Suprapubic skin (tissue), 4 donors: ENCODE measurements around the gene DTYMK. TPM values are rescaled to one million over a fixed set of nuclear protein-coding genes. Genes with fewer than 3 reads are reported as not detected.

ENCODE experiments used
- DNase-seq, 2 donors: peaks; one replicate each; pipeline ENCODE4 v3.0.0-alpha.2; 2019; ENCODE audit warnings: low spot score in 2 of 2
- H3K27ac ChIP-seq: fragments of 200-600 bp; sonication (generic); one replicate; pipeline ENCODE4 v1.5.1; 2019
- H3K27me3 ChIP-seq: fragments of 200-600 bp; sonication (generic); one replicate; pipeline ENCODE4 v1.5.1; 2019
- H3K36me3 ChIP-seq: fragments of 200-600 bp; sonication (generic); one replicate; pipeline ENCODE4 v1.5.1; 2019
- H3K4me1 ChIP-seq: fragments of 200-600 bp; sonication (generic); one replicate; pipeline ENCODE4 v1.5.1; 2019
- H3K4me3 ChIP-seq: fragments of 200-600 bp; sonication (generic); one replicate; pipeline ENCODE4 v1.5.1; 2019; ENCODE audit warnings: mild to moderate bottlenecking
- H3K9me3 ChIP-seq: fragments of 200-600 bp; sonication (generic); one replicate; pipeline ENCODE4 v1.5.1; 2019
- CTCF ChIP-seq, 2 donors: fragments of 200-600 bp in 1 of 2; fragments of 450-650 bp in 1 of 2; sonication (generic) in 1 of 2; IDR thresholded peaks; one replicate each; pipeline ENCODE4 v1.5.1; 2016 to 2019; ENCODE audit warnings: antibody characterized with exemption in 2 of 2, mild to moderate bottlenecking in 1 of 2, moderate library complexity in 1 of 2
- EP300 ChIP-seq: sonication (generic); formaldehyde crosslinking; IDR thresholded peaks from one replicate; pipeline ENCODE4 v1.6.1; 2017; ENCODE audit warnings: antibody characterized with exemption
- POLR2A ChIP-seq, 2 donors: fragments of 450-650 bp; IDR thresholded peaks; one replicate each; pipeline ENCODE4 v1.6.1; 2017; ENCODE audit warnings: antibody characterized with exemption in 2 of 2, mild to moderate bottlenecking in 2 of 2, moderate library complexity in 2 of 2
- POLR2AphosphoS5 ChIP-seq, 3 donors: sonication (generic); formaldehyde crosslinking; IDR thresholded peaks; one replicate each; pipeline ENCODE4 v1.6.1; 2017; ENCODE audit warnings: antibody characterized with exemption in 3 of 3
- WGBS: methylation state at CpG from one replicate; pipeline ENCODE4 v1.1.5; 2018; 5-methylcytosine and 5-hydroxymethylcytosine counted together
- total RNA-seq, 4 donors: library from RNA; depleted of rRNA; stranded (reverse); fragments of >200 nt; gene quantifications; one replicate each; pipeline ENCODE4 v1.1.0, GENCODE V29; 2016

The DTYMK gene
- total RNA-seq, 4 donors from 2014 or later: 14.6 to 29.1 (median 18.2) TPM

- Histone ChIP-seq H3K9me3 (no peaks in the 10 kb centered on the region), H3K36me3 (peaks cover 46% of the 10 kb centered on the region), H3K27me3 (no peaks in the 10 kb centered on the region), H3K4me3 (no peak overlapping the region), H3K4me1 (no peaks in the 10 kb centered on the region), H3K27ac (no peak overlapping the region)
- no peak for DNase-seq
- TF ChIP-seq CTCF (IDR thresholded peaks at IDR 0.05) (no peak), POLR2A (IDR thresholded peaks at IDR 0.05) (no peak), POLR2AphosphoS5 (IDR thresholded peaks at IDR 0.05) (no peak), EP300 (no peak)
- WGBS: 90% methylated on average over 14 of the region's 16 CpGs
Measured at GRCh38 chr2:241726459-241726858, 39.8 kb upstream of the DTYMK start.

GRCh38 chr2:241724975-241725870 lies 38.6 kb upstream of the DTYMK start:
- 96% methylated on average over 52 of the region's 76 CpGs for WGBS
- H3K36me3 ChIP-seq: peaks cover 58% of the 10 kb centered on the region
- no peaks in the 10 kb centered on the region for H3K27me3 ChIP-seq
- no peak overlapping the region for H3K4me3 ChIP-seq
- TF ChIP-seq CTCF (IDR thresholded peaks at IDR 0.05) (no peak), POLR2A (IDR thresholded peaks at IDR 0.05) (no peak), POLR2AphosphoS5 (IDR thresholded peaks at IDR 0.05) (no peak), EP300 (no peak)
- no peaks in the 10 kb centered on the region for H3K4me1 ChIP-seq
- H3K9me3 ChIP-seq: no peaks in the 10 kb centered on the region
- H3K27ac ChIP-seq: no peak overlapping the region
- no peak for DNase-seq

- 94% methylated on average over 30 of the region's 41 CpGs for WGBS
Measured at GRCh38 chr2:241724259-241724974, 37.8 kb upstream of the DTYMK start.

GRCh38 chr2:241722896-241723454 lies 36.4 kb upstream of the DTYMK start:
- DNase-seq: no peak
- Histone ChIP-seq H3K4me3 (no peak overlapping the region), H3K27me3 (no peaks in the 10 kb centered on the region), H3K4me1 (no peaks in the 10 kb centered on the region), H3K9me3 (no peaks in the 10 kb centered on the region), H3K36me3 (peaks cover 80% of the 10 kb centered on the region), H3K27ac (no peak overlapping the region)
- 97% methylated on average over 21 of the region's 21 CpGs for WGBS
- TF ChIP-seq EP300: no peak
- no peak for TF ChIP-seq POLR2A (IDR thresholded peaks at IDR 0.05)
- TF ChIP-seq POLR2AphosphoS5 (IDR thresholded peaks at IDR 0.05): no peak
- no peak for TF ChIP-seq CTCF (IDR thresholded peaks at IDR 0.05)

More at GRCh38 chr2:241724259-241724974, 37.8 kb upstream of the DTYMK start:
- Histone ChIP-seq H3K4me1 (no peaks in the 10 kb centered on the region), H3K36me3 (peaks cover 66% of the 10 kb centered on the region), H3K9me3 (no peaks in the 10 kb centered on the region), H3K27me3 (no peaks in the 10 kb centered on the region), H3K4me3 (no peak overlapping the region), H3K27ac (no peak overlapping the region)
- TF ChIP-seq EP300 (no peak), POLR2AphosphoS5 (IDR thresholded peaks at IDR 0.05) (no peak), CTCF (IDR thresholded peaks at IDR 0.05) (no peak), POLR2A (IDR thresholded peaks at IDR 0.05) (no peak)
- DNase-seq: no peak

GRCh38 chr2:241721852-241722251 lies 35.2 kb upstream of the DTYMK start:
- no peak for DNase-seq
- H3K36me3 ChIP-seq: peaks cover 90% of the 10 kb centered on the region
- WGBS: 92% methylated on average over 12 of the region's 12 CpGs

More at GRCh38 chr2:241721852-241722251, 35.2 kb upstream of the DTYMK start:
- Histone ChIP-seq H3K9me3 (no peaks in the 10 kb centered on the region), H3K27me3 (no peaks in the 10 kb centered on the region), H3K4me1 (no peaks in the 10 kb centered on the region), H3K4me3 (no peak overlapping the region), H3K27ac (no peak overlapping the region)
- no peak for TF ChIP-seq POLR2AphosphoS5 (IDR thresholded peaks at IDR 0.05)
